ENCODE data around the gene SIRT2.

GRCh38 chr19:38894968-38895367 lies 4.5 kb downstream of the SIRT2 start:
- TF ChIP-seq CTCF (conservative IDR thresholded peaks at IDR 0.05; ENCODE audit: low read length) (no peak), EZH2phosphoT487 (IDR thresholded peaks at IDR 0.05; ENCODE audit: borderline replicate concordance) (no peak)

Data from Loucy (cell line).